GM23338 (cell line): ENCODE measurements around the gene SYCN. TPM values are rescaled to one million over a fixed set of nuclear protein-coding genes. Genes with fewer than 3 reads are reported as not detected.

ENCODE experiments used
- ATAC-seq: fragments of 200-7000 bp; cut with Tn5 transposase; 3 replicates; pipeline ENCODE4 v1.9.1; 2020
- DNase-seq: peaks from one replicate; pipeline ENCODE4 v3.0.0-alpha.2; 2015; ENCODE audit warnings: low spot score
- H2AFZ ChIP-seq: fragments of 200-600 bp; sonication (generic); 2 replicates; pipeline ENCODE4 v1.8.0; 2016; ENCODE audit warnings: antibody characterized with exemption, mild to moderate bottlenecking, moderate library complexity
- H3F3A ChIP-seq: fragments of 200-600 bp; sonication (generic); replicated peaks from 2 replicates; pipeline ENCODE4 v1.8.0; 2017; ENCODE audit warnings: antibody characterized with exemption, mixed run types, low read depth
- H3K27ac ChIP-seq: fragments of 200-600 bp; sonication (generic); 2 replicates; pipeline ENCODE4 v1.6.1; 2016; ENCODE audit warnings: low read depth
- H3K27me3 ChIP-seq: fragments of 200-600 bp; sonication (generic); 2 replicates; pipeline ENCODE4 v1.8.0; 2016; ENCODE audit warnings: mild to moderate bottlenecking, mixed run types, moderate library complexity; ENCODE audit not compliant: insufficient read depth
- H3K36me3 ChIP-seq: fragments of 200-600 bp; sonication (generic); 2 replicates; pipeline ENCODE4 v1.8.0; 2016; ENCODE audit warnings: mild to moderate bottlenecking; ENCODE audit not compliant: insufficient read depth
- H3K4me1 ChIP-seq: fragments of 200-600 bp; sonication (generic); 2 replicates; pipeline ENCODE4 v1.8.0; 2016; ENCODE audit warnings: mild to moderate bottlenecking, moderate library complexity; ENCODE audit not compliant: insufficient read depth
- H3K4me2 ChIP-seq: fragments of 200-600 bp; sonication (generic); 2 replicates; pipeline ENCODE4 v1.7.1; 2017; ENCODE audit warnings: mixed run types
- H3K4me3 ChIP-seq: fragments of 200-600 bp; sonication (generic); 2 replicates; pipeline ENCODE4 v1.6.1; 2016; ENCODE audit warnings: mixed run types
- H3K79me2 ChIP-seq: fragments of 200-600 bp; sonication (generic); replicated peaks from 2 replicates; pipeline ENCODE4 v1.8.0; 2017; ENCODE audit warnings: mild to moderate bottlenecking; ENCODE audit not compliant: insufficient read depth
- H3K9me2 ChIP-seq: fragments of 200-600 bp; sonication (generic); 2 replicates; pipeline ENCODE4 v1.8.0; 2017; ENCODE audit not compliant: insufficient read depth
- H4K20me1 ChIP-seq: fragments of 200-600 bp; sonication (generic); replicated peaks from 2 replicates; pipeline ENCODE4 v1.8.0; 2017; ENCODE audit warnings: mild to moderate bottlenecking; ENCODE audit not compliant: insufficient read depth
- H3K27ac Mint-ChIP-seq: 2 replicates; pipeline ENCODE4 v1.8.0; 2020; ENCODE audit warnings: inconsistent platforms, mild to moderate bottlenecking, moderate library complexity, mixed read lengths
- H3K27me3 Mint-ChIP-seq: 3 replicates; pipeline ENCODE4 v1.8.0; 2022; ENCODE audit warnings: low read depth, mild to moderate bottlenecking, moderate library complexity, mixed read lengths, inconsistent platforms; ENCODE audit not compliant: insufficient read depth, poor library complexity
- H3K36me3 Mint-ChIP-seq: 3 replicates; pipeline ENCODE4 v1.8.0; 2021; ENCODE audit warnings: low read depth, mild to moderate bottlenecking, inconsistent platforms, moderate library complexity, mixed read lengths
- H3K4me1 Mint-ChIP-seq: 3 replicates; pipeline ENCODE4 v1.8.0; 2020; ENCODE audit warnings: mild to moderate bottlenecking, inconsistent platforms, mixed read lengths
- H3K4me3 Mint-ChIP-seq: 3 replicates; pipeline ENCODE4 v1.8.0; 2021; ENCODE audit warnings: moderate library complexity, mild to moderate bottlenecking, inconsistent platforms, mixed read lengths
- H3K9me3 Mint-ChIP-seq: 3 replicates; pipeline ENCODE4 v1.8.0; 2020; ENCODE audit warnings: moderate library complexity, mild to moderate bottlenecking, inconsistent platforms, mixed read lengths
- CREB1 ChIP-seq: fragments of 250-450 bp; sonication (Bioruptor Pico); IDR thresholded peaks from 2 replicates; pipeline ENCODE4 v1.5.0; 2020; ENCODE audit warnings: low read depth, mild to moderate bottlenecking, moderate library complexity
- EZH2 ChIP-seq: fragments of 200-600 bp; sonication (generic); IDR thresholded peaks from one replicate; pipeline ENCODE4 v1.8.0; 2017; ENCODE audit warnings: antibody characterized with exemption, mild to moderate bottlenecking, low read depth; ENCODE audit not compliant: unreplicated experiment
- JUNB ChIP-seq: IDR thresholded peaks from one replicate; pipeline ENCODE4 v1.6.1; 2016; ENCODE audit warnings: antibody characterized with exemption; ENCODE audit not compliant: unreplicated experiment
- NANOG ChIP-seq: IDR thresholded peaks from 2 replicates; pipeline ENCODE4 v1.6.1; 2016; ENCODE audit warnings: antibody characterized with exemption, borderline replicate concordance
- STAT1 ChIP-seq: IDR thresholded peaks from one replicate; pipeline ENCODE4 v1.6.1; 2016; ENCODE audit warnings: antibody characterized with exemption; ENCODE audit not compliant: unreplicated experiment
- ZNF114 ChIP-seq: fragments of 250-450 bp; sonication (Bioruptor Pico); IDR thresholded peaks from 2 replicates; pipeline ENCODE4 v1.5.0; 2020; ENCODE audit warnings: mild to moderate bottlenecking, moderate library complexity
- ZNF331 ChIP-seq: fragments of 250-450 bp; sonication (Bioruptor Pico); IDR thresholded peaks from 2 replicates; pipeline ENCODE4 v1.5.0; 2020; ENCODE audit warnings: low read depth, mild to moderate bottlenecking, moderate library complexity
- polyA plus RNA-seq: library from polyadenylated mRNA; unstranded; fragments of >200 nt; fragmentation: Nextera tagmentation; extraction: Ambion mirVana; gene quantifications from 2 replicates; pipeline ENCODE4 v1.2.1, GENCODE V29; 2016
- total RNA-seq: library from RNA; depleted of rRNA; stranded (reverse); fragments of >200 nt; shearing (Covaris generic); gene quantifications from 2 replicates; pipeline ENCODE4 v1.2.3, GENCODE V29; 2014
- TF ChIP-seq, protein P1 (sequence below): fragments of 250-450 bp; sonication (Bioruptor Pico); IDR thresholded peaks from 2 replicates; pipeline ENCODE4 v1.5.0; 2020; ENCODE audit warnings: mild to moderate bottlenecking, moderate library complexity
- TF ChIP-seq, protein P2 (sequence below), 2 experiments: fragments of 200-600 bp in 1 of 2; sonication (generic) in 1 of 2; conservative IDR thresholded peaks; 2 replicates each; pipeline versions ENCODE4 v1.5.1 to v1.6.1; 2016 to 2017; ENCODE audit warnings: antibody characterized with exemption in 2 of 2, low read depth in 2 of 2, mild to moderate bottlenecking in 2 of 2, moderate library complexity in 1 of 2
- TF ChIP-seq, protein P3 (sequence below): IDR thresholded peaks from one replicate; pipeline ENCODE4 v1.6.1; 2018; ENCODE audit warnings: antibody characterized with exemption; ENCODE audit not compliant: unreplicated experiment

SYCN gene
- total and polyA plus RNA-seq, 2 experiments from 2014 or later: not detected

DNA sequence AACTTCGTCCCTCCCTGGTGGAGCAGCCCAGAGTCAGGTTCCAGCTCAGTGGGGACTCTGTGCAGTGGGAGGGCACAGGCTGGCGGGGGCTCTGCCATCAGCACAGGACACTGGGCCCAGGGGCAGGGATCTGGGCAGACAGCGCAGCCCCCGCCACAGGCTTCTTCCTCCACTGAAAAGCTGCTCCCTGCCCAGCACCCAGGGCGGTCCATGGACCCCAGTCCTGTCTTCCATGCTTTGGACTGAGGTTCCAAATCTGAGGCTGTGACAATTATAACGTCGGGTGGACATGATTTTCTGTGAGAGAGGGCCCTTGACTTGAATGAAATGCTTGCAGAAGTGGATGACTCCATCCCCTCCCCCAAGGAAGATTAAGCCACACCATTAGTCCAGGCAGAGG lies 28.5 kb downstream of the SYCN start:
- H3K27ac Mint-ChIP-seq: no peak overlapping the region
- TF ChIP-seq ZNF114 (CRISPR knock-in tag) (no peak), STAT1 (no peak), ZNF331 (CRISPR knock-in tag) (no peak), JUNB (no peak), NANOG (no peak), CREB1 (CRISPR knock-in tag) (no peak), EZH2 (no peak)
- TF ChIP-seq, protein P1, sequence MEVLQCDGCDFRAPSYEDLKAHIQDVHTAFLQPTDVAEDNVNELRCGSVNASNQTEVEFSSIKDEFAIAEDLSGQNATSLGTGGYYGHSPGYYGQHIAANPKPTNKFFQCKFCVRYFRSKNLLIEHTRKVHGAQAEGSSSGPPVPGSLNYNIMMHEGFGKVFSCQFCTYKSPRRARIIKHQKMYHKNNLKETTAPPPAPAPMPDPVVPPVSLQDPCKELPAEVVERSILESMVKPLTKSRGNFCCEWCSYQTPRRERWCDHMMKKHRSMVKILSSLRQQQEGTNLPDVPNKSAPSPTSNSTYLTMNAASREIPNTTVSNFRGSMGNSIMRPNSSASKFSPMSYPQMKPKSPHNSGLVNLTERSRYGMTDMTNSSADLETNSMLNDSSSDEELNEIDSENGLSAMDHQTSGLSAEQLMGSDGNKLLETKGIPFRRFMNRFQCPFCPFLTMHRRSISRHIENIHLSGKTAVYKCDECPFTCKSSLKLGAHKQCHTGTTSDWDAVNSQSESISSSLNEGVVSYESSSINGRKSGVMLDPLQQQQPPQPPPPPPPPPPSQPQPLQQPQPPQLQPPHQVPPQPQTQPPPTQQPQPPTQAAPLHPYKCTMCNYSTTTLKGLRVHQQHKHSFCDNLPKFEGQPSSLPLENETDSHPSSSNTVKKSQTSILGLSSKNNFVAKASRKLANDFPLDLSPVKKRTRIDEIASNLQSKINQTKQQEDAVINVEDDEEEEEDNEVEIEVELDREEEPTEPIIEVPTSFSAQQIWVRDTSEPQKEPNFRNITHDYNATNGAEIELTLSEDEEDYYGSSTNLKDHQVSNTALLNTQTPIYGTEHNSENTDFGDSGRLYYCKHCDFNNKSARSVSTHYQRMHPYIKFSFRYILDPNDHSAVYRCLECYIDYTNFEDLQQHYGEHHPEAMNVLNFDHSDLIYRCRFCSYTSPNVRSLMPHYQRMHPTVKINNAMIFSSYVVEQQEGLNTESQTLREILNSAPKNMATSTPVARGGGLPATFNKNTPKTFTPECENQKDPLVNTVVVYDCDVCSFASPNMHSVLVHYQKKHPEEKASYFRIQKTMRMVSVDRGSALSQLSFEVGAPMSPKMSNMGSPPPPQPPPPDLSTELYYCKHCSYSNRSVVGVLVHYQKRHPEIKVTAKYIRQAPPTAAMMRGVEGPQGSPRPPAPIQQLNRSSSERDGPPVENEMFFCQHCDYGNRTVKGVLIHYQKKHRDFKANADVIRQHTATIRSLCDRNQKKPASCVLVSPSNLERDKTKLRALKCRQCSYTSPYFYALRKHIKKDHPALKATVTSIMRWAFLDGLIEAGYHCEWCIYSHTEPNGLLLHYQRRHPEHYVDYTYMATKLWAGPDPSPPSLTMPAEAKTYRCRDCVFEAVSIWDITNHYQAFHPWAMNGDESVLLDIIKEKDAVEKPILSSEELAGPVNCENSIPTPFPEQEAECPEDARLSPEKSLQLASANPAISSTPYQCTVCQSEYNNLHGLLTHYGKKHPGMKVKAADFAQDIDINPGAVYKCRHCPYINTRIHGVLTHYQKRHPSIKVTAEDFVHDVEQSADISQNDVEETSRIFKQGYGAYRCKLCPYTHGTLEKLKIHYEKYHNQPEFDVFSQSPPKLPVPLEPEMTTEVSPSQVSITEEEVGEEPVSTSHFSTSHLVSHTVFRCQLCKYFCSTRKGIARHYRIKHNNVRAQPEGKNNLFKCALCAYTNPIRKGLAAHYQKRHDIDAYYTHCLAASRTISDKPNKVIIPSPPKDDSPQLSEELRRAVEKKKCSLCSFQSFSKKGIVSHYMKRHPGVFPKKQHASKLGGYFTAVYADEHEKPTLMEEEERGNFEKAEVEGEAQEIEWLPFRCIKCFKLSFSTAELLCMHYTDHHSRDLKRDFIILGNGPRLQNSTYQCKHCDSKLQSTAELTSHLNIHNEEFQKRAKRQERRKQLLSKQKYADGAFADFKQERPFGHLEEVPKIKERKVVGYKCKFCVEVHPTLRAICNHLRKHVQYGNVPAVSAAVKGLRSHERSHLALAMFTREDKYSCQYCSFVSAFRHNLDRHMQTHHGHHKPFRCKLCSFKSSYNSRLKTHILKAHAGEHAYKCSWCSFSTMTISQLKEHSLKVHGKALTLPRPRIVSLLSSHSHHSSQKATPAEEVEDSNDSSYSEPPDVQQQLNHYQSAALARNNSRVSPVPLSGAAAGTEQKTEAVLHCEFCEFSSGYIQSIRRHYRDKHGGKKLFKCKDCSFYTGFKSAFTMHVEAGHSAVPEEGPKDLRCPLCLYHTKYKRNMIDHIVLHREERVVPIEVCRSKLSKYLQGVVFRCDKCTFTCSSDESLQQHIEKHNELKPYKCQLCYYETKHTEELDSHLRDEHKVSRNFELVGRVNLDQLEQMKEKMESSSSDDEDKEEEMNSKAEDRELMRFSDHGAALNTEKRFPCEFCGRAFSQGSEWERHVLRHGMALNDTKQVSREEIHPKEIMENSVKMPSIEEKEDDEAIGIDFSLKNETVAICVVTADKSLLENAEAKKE (CRISPR knock-in tag): no peak
- TF ChIP-seq, protein P2, sequence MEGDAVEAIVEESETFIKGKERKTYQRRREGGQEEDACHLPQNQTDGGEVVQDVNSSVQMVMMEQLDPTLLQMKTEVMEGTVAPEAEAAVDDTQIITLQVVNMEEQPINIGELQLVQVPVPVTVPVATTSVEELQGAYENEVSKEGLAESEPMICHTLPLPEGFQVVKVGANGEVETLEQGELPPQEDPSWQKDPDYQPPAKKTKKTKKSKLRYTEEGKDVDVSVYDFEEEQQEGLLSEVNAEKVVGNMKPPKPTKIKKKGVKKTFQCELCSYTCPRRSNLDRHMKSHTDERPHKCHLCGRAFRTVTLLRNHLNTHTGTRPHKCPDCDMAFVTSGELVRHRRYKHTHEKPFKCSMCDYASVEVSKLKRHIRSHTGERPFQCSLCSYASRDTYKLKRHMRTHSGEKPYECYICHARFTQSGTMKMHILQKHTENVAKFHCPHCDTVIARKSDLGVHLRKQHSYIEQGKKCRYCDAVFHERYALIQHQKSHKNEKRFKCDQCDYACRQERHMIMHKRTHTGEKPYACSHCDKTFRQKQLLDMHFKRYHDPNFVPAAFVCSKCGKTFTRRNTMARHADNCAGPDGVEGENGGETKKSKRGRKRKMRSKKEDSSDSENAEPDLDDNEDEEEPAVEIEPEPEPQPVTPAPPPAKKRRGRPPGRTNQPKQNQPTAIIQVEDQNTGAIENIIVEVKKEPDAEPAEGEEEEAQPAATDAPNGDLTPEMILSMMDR (conservative IDR thresholded peaks at IDR 0.05; ENCODE audit: low read depth in 2 of 2): no peak
- TF ChIP-seq, protein P3, sequence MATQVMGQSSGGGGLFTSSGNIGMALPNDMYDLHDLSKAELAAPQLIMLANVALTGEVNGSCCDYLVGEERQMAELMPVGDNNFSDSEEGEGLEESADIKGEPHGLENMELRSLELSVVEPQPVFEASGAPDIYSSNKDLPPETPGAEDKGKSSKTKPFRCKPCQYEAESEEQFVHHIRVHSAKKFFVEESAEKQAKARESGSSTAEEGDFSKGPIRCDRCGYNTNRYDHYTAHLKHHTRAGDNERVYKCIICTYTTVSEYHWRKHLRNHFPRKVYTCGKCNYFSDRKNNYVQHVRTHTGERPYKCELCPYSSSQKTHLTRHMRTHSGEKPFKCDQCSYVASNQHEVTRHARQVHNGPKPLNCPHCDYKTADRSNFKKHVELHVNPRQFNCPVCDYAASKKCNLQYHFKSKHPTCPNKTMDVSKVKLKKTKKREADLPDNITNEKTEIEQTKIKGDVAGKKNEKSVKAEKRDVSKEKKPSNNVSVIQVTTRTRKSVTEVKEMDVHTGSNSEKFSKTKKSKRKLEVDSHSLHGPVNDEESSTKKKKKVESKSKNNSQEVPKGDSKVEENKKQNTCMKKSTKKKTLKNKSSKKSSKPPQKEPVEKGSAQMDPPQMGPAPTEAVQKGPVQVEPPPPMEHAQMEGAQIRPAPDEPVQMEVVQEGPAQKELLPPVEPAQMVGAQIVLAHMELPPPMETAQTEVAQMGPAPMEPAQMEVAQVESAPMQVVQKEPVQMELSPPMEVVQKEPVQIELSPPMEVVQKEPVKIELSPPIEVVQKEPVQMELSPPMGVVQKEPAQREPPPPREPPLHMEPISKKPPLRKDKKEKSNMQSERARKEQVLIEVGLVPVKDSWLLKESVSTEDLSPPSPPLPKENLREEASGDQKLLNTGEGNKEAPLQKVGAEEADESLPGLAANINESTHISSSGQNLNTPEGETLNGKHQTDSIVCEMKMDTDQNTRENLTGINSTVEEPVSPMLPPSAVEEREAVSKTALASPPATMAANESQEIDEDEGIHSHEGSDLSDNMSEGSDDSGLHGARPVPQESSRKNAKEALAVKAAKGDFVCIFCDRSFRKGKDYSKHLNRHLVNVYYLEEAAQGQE: no peak
- Histone ChIP-seq H2AFZ (no peak overlapping the region), H3K36me3 (no peaks in the 10 kb centered on the region; the same call in 1 of the 2 replicates), H3K27ac (no peak overlapping the region), H3K4me2 (no peak overlapping the region), H3K79me2 (no peaks in the 10 kb centered on the region), H3K27me3 (no peaks in the 10 kb centered on the region), H3F3A (no peaks in the 10 kb centered on the region), H3K4me3 (no peak overlapping the region), H3K4me1 (no peaks in the 10 kb centered on the region), H4K20me1 (peaks cover 1% of the 10 kb centered on the region; the same call in 1 of the 2 replicates), H3K9me2 (no peaks in the 10 kb centered on the region)
- H3K9me3 Mint-ChIP-seq: no peaks in the 10 kb centered on the region
- ATAC-seq: no peak
- H3K4me3 Mint-ChIP-seq: no peak overlapping the region
- no peaks in the 10 kb centered on the region for H3K4me1 Mint-ChIP-seq
- H3K27me3 Mint-ChIP-seq: peaks cover 2% of the 10 kb centered on the region
- no peaks in the 10 kb centered on the region; the same call in 2 of the 3 replicates for H3K36me3 Mint-ChIP-seq
- no peak for DNase-seq
